ENCODE results near the gene SLC26A3.
"Not testable (repeated sequence)": the region's sequence is repeated elsewhere in the genome, so short reads cannot be mapped to it uniquely, and the experiment has no call there.

Gene SLC26A3

GRCh38 chr7:107803009-107803610 is at the start of gene SLC26A3:
Gene SLC26A3, minus strand, starts transcription at chr7:107803223. Its CDS starts 8,714 bp downstream, at chr7:107794509.
- no peak for DNase-seq

GRCh38 chr7:107850643-107851042 is 47.6 kb upstream of the SLC26A3 start:
- no peak for DNase-seq

- DNase-seq, result no peak
Measured at GRCh38 chr7:107850216-107850615, 47.2 kb upstream of the SLC26A3 start.

GRCh38 chr7:107848211-107848610 is 45.2 kb upstream of the SLC26A3 start:
- not testable (repeated sequence) for DNase-seq

GRCh38 chr7:107847836-107848175 is 44.8 kb upstream of the SLC26A3 start:
- not testable (repeated sequence) for DNase-seq

- DNase-seq, result no peak
Measured at GRCh38 chr7:107847168-107847835, 44.3 kb upstream of the SLC26A3 start.

GRCh38 chr7:107846324-107846723 is 43.3 kb upstream of the SLC26A3 start:
- DNase-seq, result no peak

- no peak for DNase-seq
Measured at GRCh38 chr7:107843184-107843583, 40.2 kb upstream of the SLC26A3 start.

GRCh38 chr7:107842213-107842612 is 39.2 kb upstream of the SLC26A3 start:
- no peak for DNase-seq

GRCh38 chr7:107838816-107839565 is 36.0 kb upstream of the SLC26A3 start:
- no peak for DNase-seq

- no peak for DNase-seq
Measured at GRCh38 chr7:107838024-107838601, 35.1 kb upstream of the SLC26A3 start.

GRCh38 chr7:107837145-107837512 is 34.1 kb upstream of the SLC26A3 start:
- DNase-seq, result no peak

- DNase-seq, result no peak
Measured at GRCh38 chr7:107836237-107837144, 33.5 kb upstream of the SLC26A3 start.

- DNase-seq, result no peak
Measured at GRCh38 chr7:107834401-107834800, 31.4 kb upstream of the SLC26A3 start.

- no peak for DNase-seq
Measured at GRCh38 chr7:107833684-107834106, 30.7 kb upstream of the SLC26A3 start.

GRCh38 chr7:107830420-107830819 is 27.4 kb upstream of the SLC26A3 start:
- no peak for DNase-seq

GRCh38 chr7:107828540-107828939 is 25.5 kb upstream of the SLC26A3 start:
- no peak for DNase-seq

- no peak for DNase-seq
Measured at GRCh38 chr7:107827501-107827900, 24.5 kb upstream of the SLC26A3 start.

- DNase-seq, result no peak
Measured at GRCh38 chr7:107826451-107826850, 23.4 kb upstream of the SLC26A3 start.

- no peak for DNase-seq
Measured at GRCh38 chr7:107824858-107825257, 21.8 kb upstream of the SLC26A3 start.

GRCh38 chr7:107818622-107819021 is 15.6 kb upstream of the SLC26A3 start:
- no peak for DNase-seq

- DNase-seq, result no peak
Measured at GRCh38 chr7:107816011-107816566, 13.1 kb upstream of the SLC26A3 start.

Data from NCI-H1694 treated with DMSO at 0.1 percent for 48 hours (cell line).